ENCODE measurements around the gene SYS1.

SYS1 gene

GRCh38 chr20:45362804-45363610 lies at the start of gene SYS1:
Gene SYS1 (plus strand): TSS chr20:45363156. CDS start chr20:45363532, 376 bp downstream.
- peak; percentile 99 for DNase-seq

- DNase-seq: no peak
Observed at GRCh38 chr20:45313943-45314342, 49.0 kb upstream of the SYS1 start.

- no peak for DNase-seq
Observed at GRCh38 chr20:45315672-45316071, 47.3 kb upstream of the SYS1 start.

GRCh38 chr20:45316150-45317080 lies 46.5 kb upstream of the SYS1 start:
- no peak for DNase-seq

GRCh38 chr20:45317826-45318225 lies 45.1 kb upstream of the SYS1 start:
- no peak for DNase-seq

GRCh38 chr20:45318386-45318939 lies 44.5 kb upstream of the SYS1 start:
- no peak for DNase-seq

GRCh38 chr20:45318948-45319347 lies 44.0 kb upstream of the SYS1 start:
- DNase-seq: no peak

GRCh38 chr20:45320948-45321595 lies 41.9 kb upstream of the SYS1 start:
- DNase-seq: no peak

- DNase-seq: no peak
Observed at GRCh38 chr20:45322952-45323383, 40.0 kb upstream of the SYS1 start.

GRCh38 chr20:45323731-45324130 lies 39.2 kb upstream of the SYS1 start:
- DNase-seq: no peak

- no peak for DNase-seq
Observed at GRCh38 chr20:45325371-45325770, 37.6 kb upstream of the SYS1 start.

- no peak for DNase-seq
Observed at GRCh38 chr20:45328451-45328850, 34.5 kb upstream of the SYS1 start.

- DNase-seq: no peak
Observed at GRCh38 chr20:45329497-45330319, 33.2 kb upstream of the SYS1 start.

- no peak for DNase-seq
Observed at GRCh38 chr20:45330476-45330875, 32.5 kb upstream of the SYS1 start.

GRCh38 chr20:45336530-45337366 lies 26.2 kb upstream of the SYS1 start:
- DNase-seq: no peak

GRCh38 chr20:45337367-45338120 lies 25.4 kb upstream of the SYS1 start:
- no peak for DNase-seq

- no peak for DNase-seq
Observed at GRCh38 chr20:45338121-45339030, 24.6 kb upstream of the SYS1 start.

GRCh38 chr20:45339084-45339483 lies 23.9 kb upstream of the SYS1 start:
- DNase-seq: no peak

- DNase-seq: no peak
Observed at GRCh38 chr20:45339799-45340198, 23.2 kb upstream of the SYS1 start.

Measured in NCI-H1092 (cell line).